ENCODE data around the gene CDH4.

Gene CDH4

DNA sequence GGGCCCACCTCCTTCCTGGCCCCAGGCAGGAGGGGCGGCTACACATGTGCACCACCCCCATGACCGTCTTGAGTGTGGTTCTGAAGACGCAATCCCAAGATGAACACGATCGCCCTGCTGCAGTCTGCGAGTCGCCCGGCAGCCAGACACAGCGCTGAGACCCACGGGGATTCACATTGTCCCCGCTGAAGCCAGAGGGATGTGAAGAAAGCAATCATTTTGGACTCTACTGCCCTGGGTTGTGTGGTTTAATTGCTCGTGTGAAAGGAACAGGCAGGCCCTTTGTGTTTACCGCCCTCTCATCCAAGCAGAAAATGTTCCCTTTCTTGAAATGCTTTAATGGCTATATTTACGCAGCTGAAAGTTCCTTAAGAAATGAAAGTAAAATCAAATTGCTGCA is 534.2 kb downstream of the CDH4 start:
- Histone ChIP-seq H3K36me3 (ENCODE audit: control insufficient read depth in 2 of 2, insufficient read depth in 1 of 2, low read length in 2 of 2) (no peaks in the 10 kb centered on the region), H3K27ac (ENCODE audit: extremely low read depth, low read depth, low read length) (no peak overlapping the region), H3K9me3 (ENCODE audit: control insufficient read depth, insufficient read depth, low read depth, low read length) (no peaks in the 10 kb centered on the region), H3K4me1 (ENCODE audit: control insufficient read depth, insufficient read depth, low read length) (no peaks in the 10 kb centered on the region), H3K4me3 (ENCODE audit: low read depth, low read length) (no peak overlapping the region)
- POLR2A ChIA-PET: no interaction called here
- TF ChIP-seq YY1 (tag by site-specific recombination; IDR thresholded peaks at IDR 0.05): no peak
- CTCF ChIA-PET: no interaction called here

DNA sequence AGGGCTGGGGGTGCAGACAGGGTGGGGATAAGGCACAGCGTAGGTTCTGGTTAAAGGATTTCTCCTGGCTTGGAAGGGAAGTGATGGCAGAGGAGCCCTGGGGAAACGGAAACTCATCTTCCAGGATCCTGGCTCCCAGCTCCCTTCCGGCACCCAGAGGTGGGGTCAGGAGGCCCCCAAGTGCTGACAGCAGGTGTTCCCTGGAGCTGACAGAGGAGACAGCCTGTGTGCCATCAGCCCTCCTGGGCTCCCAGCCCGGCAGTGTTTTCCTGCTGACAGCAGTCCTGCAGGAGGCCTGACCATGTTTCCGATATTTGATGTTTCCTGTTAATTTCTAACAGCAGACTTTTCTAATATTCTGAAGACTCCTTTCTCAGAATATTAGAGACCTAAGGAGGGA is 536.3 kb downstream of the CDH4 start:
- POLR2A ChIA-PET: no interaction called here
- Histone ChIP-seq H3K9me3 (ENCODE audit: control insufficient read depth, insufficient read depth, low read depth, low read length) (no peaks in the 10 kb centered on the region), H3K36me3 (ENCODE audit: control insufficient read depth in 2 of 2, insufficient read depth in 1 of 2, low read length in 2 of 2) (no peaks in the 10 kb centered on the region), H3K4me3 (ENCODE audit: low read depth, low read length) (no peak overlapping the region), H3K27ac (ENCODE audit: extremely low read depth, low read depth, low read length) (no peak overlapping the region), H3K4me1 (ENCODE audit: control insufficient read depth, insufficient read depth, low read length) (no peaks in the 10 kb centered on the region)
- no peak for TF ChIP-seq ZFP37 (tag by site-specific recombination; IDR thresholded peaks at IDR 0.05)
- TF ChIP-seq ZIC2 (tag by site-specific recombination; IDR thresholded peaks at IDR 0.05): peak; percentile 68
- no peak for TF ChIP-seq IKZF3 (tag by site-specific recombination; IDR thresholded peaks at IDR 0.05)
- CTCF ChIA-PET: interaction anchor here (0.6 kb wide), 1 partner anchor 108 kb away, joined by 3 read pairs; no protein-coding TSS in a partner anchor

DNA sequence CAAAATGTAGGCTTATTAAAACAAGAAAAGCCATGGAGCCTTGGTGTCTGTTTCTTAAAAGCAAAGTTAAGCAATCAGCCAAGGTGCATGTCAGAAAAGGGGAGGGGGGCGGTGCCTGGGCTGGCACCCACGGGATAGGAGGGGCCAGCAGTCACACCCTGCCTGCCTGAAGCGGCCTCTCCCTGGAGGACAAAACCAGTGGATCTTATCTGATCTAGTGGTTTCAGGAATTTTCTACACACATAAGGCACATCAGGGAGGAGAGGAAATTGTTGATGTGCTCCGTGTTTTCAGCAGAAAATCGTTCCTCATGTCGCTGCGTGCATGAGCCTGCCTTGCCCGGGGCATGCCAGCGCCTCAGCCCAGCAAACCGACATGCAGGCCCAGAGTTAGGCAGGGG is 537.3 kb downstream of the CDH4 start:
- Histone ChIP-seq H3K27ac (ENCODE audit: extremely low read depth, low read depth, low read length) (no peak overlapping the region), H3K36me3 (ENCODE audit: control insufficient read depth in 2 of 2, insufficient read depth in 1 of 2, low read length in 2 of 2) (no peaks in the 10 kb centered on the region), H3K4me3 (ENCODE audit: low read depth, low read length) (no peak overlapping the region), H3K9me3 (ENCODE audit: control insufficient read depth, insufficient read depth, low read depth, low read length) (no peaks in the 10 kb centered on the region), H3K4me1 (ENCODE audit: control insufficient read depth, insufficient read depth, low read length) (no peaks in the 10 kb centered on the region)
- ChIA-PET CTCF (no interaction called here), POLR2A (interaction anchor here (0.6 kb wide), 1 partner anchor 1582 kb away, joined by 3 read pairs; no protein-coding TSS in a partner anchor)
- TF ChIP-seq ZNF707 (tag by site-specific recombination; IDR thresholded peaks at IDR 0.05) (no peak), KLF1 (tag by site-specific recombination; IDR thresholded peaks at IDR 0.05) (peak; percentile 64)

DNA sequence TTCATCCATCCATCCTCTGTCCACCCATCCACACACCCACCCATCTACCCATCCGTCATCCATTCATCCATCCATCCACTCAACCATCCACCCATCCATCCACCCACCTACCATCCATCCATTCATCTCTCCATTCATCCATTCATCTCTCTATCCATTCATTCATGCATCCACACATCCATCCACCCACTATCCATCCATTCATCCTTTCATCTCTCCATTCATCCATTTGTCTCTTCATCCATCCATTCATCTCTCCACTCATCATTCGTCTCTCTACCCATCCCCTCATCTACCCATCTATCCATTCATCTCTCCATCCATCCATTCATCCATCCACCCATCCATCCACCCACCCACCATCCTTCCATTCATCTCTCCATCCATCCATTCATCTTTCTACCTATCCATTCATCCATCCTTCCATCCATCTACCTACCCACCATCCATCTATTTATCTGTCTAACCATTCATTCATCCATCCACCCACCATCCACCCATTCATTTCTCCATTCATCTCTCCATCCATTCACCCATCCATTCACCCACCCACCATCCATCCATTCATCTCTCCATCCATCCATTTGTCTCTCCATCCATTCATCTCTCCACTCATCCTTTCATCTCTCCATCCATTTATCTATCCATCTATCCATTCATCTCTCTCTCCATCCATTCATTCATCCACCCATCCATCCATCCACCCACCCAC is 538.2 kb downstream of the CDH4 start:
- Histone ChIP-seq H3K4me1 (ENCODE audit: control insufficient read depth, insufficient read depth, low read length) (no peaks in the 10 kb centered on the region), H3K27ac (ENCODE audit: extremely low read depth, low read depth, low read length) (no peak overlapping the region), H3K9me3 (ENCODE audit: control insufficient read depth, insufficient read depth, low read depth, low read length) (no peaks in the 10 kb centered on the region), H3K36me3 (ENCODE audit: control insufficient read depth in 2 of 2, insufficient read depth in 1 of 2, low read length in 2 of 2) (no peaks in the 10 kb centered on the region), H3K4me3 (ENCODE audit: low read depth, low read length) (no peak overlapping the region)
- CTCF ChIA-PET: no interaction called here
- POLR2A ChIA-PET: no interaction called here
- TF ChIP-seq, protein P1, sequence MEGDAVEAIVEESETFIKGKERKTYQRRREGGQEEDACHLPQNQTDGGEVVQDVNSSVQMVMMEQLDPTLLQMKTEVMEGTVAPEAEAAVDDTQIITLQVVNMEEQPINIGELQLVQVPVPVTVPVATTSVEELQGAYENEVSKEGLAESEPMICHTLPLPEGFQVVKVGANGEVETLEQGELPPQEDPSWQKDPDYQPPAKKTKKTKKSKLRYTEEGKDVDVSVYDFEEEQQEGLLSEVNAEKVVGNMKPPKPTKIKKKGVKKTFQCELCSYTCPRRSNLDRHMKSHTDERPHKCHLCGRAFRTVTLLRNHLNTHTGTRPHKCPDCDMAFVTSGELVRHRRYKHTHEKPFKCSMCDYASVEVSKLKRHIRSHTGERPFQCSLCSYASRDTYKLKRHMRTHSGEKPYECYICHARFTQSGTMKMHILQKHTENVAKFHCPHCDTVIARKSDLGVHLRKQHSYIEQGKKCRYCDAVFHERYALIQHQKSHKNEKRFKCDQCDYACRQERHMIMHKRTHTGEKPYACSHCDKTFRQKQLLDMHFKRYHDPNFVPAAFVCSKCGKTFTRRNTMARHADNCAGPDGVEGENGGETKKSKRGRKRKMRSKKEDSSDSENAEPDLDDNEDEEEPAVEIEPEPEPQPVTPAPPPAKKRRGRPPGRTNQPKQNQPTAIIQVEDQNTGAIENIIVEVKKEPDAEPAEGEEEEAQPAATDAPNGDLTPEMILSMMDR (tag by site-specific recombination; IDR thresholded peaks at IDR 0.05): no peak
- TF ChIP-seq ZNF830 (tag by site-specific recombination; IDR thresholded peaks at IDR 0.05; ENCODE audit: low read depth): no peak
- TF ChIP-seq, protein P2, sequence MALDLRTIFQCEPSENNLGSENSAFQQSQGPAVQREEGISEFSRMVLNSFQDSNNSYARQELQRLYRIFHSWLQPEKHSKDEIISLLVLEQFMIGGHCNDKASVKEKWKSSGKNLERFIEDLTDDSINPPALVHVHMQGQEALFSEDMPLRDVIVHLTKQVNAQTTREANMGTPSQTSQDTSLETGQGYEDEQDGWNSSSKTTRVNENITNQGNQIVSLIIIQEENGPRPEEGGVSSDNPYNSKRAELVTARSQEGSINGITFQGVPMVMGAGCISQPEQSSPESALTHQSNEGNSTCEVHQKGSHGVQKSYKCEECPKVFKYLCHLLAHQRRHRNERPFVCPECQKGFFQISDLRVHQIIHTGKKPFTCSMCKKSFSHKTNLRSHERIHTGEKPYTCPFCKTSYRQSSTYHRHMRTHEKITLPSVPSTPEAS (tag by site-specific recombination; IDR thresholded peaks at IDR 0.05): no peak
- no peak for TF ChIP-seq ZNF473 (tag by site-specific recombination; IDR thresholded peaks at IDR 0.05)
- no peak for TF ChIP-seq ZNF433 (tag by site-specific recombination; IDR thresholded peaks at IDR 0.05; ENCODE audit: low read depth)
- TF ChIP-seq ZNF302 (tag by site-specific recombination; IDR thresholded peaks at IDR 0.05; ENCODE audit: low read depth): no peak
- TF ChIP-seq, protein P3, sequence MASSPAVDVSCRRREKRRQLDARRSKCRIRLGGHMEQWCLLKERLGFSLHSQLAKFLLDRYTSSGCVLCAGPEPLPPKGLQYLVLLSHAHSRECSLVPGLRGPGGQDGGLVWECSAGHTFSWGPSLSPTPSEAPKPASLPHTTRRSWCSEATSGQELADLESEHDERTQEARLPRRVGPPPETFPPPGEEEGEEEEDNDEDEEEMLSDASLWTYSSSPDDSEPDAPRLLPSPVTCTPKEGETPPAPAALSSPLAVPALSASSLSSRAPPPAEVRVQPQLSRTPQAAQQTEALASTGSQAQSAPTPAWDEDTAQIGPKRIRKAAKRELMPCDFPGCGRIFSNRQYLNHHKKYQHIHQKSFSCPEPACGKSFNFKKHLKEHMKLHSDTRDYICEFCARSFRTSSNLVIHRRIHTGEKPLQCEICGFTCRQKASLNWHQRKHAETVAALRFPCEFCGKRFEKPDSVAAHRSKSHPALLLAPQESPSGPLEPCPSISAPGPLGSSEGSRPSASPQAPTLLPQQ (tag by site-specific recombination; IDR thresholded peaks at IDR 0.05): no peak
- no peak for TF ChIP-seq ZNF776 (tag by site-specific recombination; IDR thresholded peaks at IDR 0.05; ENCODE audit: borderline replicate concordance)
- no peak for TF ChIP-seq GLI4 (tag by site-specific recombination; IDR thresholded peaks at IDR 0.05)
- no peak for TF ChIP-seq ZBTB7A (tag by site-specific recombination; IDR thresholded peaks at IDR 0.05; ENCODE audit: low read depth)
- 0 out of 2 replicates have a peak, but pooled peaks have one; percentile 13 for TF ChIP-seq ZNF169 (tag by site-specific recombination; IDR thresholded peaks at IDR 0.05)
- TF ChIP-seq RBAK (tag by site-specific recombination; IDR thresholded peaks at IDR 0.05): no peak
- no peak for TF ChIP-seq ZNF404 (tag by site-specific recombination; IDR thresholded peaks at IDR 0.05)
- TF ChIP-seq, protein P4, sequence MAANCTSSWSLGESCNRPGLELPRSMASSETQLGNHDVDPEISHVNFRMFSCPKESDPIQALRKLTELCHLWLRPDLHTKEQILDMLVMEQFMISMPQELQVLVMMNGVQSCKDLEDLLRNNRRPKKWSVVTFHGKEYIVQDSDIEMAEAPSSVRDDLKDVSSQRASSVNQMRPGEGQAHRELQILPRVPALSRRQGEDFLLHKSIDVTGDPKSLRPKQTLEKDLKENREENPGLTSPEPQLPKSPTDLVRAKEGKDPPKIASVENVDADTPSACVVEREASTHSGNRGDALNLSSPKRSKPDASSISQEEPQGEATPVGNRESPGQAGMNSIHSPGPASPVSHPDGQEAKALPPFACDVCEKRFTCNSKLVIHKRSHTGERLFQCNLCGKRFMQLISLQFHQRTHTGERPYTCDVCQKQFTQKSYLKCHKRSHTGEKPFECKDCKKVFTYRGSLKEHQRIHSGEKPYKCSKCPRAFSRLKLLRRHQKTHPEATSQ (tag by site-specific recombination; IDR thresholded peaks at IDR 0.05): no peak
- TF ChIP-seq EGR2 (tag by site-specific recombination; IDR thresholded peaks at IDR 0.05; ENCODE audit: low read depth): peak; percentile 28; the same call in 1 of the 2 replicates
- TF ChIP-seq ZNF140 (tag by site-specific recombination; IDR thresholded peaks at IDR 0.05): no peak
- TF ChIP-seq ZBTB17 (tag by site-specific recombination; IDR thresholded peaks at IDR 0.05): peak; percentile 95
- no peak for TF ChIP-seq ZNF561 (tag by site-specific recombination; IDR thresholded peaks at IDR 0.05; ENCODE audit: borderline replicate concordance)
